HG03521 (cell line): ENCODE data around the gene SEMA6A.

Source experiments
- ATAC-seq: cut with Tn5 transposase; IDR thresholded peaks from one replicate; pipeline ENCODE4 v1.9.1; 2021; ENCODE audit warnings: mild to moderate bottlenecking, moderate library complexity; ENCODE audit not compliant: unreplicated experiment

SEMA6A gene

DNA sequence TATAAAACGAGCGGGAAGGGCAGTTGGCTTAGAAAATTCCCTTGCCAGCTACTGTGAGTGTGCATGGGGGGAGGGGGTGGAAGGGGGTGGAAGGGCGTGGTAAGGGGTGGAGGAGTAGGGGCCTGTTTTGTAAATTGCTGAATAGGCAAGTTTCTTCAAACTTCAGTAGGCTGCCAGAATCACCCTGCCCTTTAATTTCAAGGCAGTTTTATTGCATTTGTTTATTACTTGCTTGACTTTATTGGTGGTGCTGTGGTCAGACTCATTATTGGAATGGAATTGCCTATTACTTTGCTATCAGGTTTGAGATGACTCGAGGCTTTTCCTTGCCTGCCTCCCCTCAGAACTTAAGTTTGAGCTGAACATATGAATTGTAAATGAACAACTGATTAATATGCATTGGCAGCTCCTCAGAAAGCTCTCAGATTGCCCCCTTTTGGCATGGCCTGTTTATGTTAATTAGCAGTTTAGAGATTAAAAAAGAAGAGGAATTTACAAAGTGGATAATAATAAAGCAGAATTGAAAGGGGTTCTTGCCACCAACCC is 76.0 kb downstream of the SEMA6A start:
- no peak for ATAC-seq

DNA sequence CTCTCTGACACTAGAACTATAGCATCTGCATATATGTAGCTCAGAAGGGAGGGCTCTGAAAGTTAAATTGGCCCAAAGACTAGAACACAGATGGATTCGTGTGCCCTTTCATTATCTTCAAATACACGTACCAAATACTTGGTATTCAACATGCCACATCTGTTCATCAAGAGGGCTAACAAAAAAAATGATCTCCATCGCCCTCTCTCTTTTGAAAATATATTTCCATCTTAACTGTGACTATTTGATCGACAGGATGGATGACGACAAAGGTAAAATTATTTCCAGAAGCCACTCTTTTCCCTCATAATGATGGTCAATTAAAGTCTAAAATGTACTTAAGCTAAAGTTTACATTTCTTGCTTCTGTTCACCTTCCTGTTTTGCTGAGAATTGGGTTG is 77.0 kb downstream of the SEMA6A start:
- ATAC-seq, result no peak

DNA sequence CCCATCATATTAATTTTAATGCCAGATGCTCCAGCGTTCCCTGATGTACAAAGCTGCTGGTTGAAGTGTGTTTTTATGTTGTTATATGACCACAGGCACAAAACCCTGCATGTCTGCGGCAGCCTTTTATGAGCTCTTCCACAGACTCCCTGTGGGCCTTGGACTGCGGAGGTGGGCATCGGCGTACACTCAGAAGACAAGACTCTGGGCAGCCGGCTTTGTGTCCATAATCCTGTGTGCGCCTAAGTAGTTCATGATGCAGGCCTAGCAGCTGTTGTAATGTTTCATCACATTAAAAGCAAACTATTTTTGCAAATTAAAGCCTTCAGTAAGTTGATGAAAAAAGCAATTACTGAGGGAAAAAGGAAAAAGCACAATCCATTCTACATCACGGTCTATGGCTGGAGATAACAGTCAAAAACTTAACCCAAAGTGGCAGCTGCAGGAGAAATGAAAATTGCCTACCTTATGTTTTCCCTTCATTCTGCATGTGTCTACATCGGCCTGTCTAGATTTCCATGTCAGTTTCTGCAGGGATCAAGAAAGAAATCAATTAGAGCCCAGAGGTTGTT is 78.8 kb downstream of the SEMA6A start:
- no peak for ATAC-seq

DNA sequence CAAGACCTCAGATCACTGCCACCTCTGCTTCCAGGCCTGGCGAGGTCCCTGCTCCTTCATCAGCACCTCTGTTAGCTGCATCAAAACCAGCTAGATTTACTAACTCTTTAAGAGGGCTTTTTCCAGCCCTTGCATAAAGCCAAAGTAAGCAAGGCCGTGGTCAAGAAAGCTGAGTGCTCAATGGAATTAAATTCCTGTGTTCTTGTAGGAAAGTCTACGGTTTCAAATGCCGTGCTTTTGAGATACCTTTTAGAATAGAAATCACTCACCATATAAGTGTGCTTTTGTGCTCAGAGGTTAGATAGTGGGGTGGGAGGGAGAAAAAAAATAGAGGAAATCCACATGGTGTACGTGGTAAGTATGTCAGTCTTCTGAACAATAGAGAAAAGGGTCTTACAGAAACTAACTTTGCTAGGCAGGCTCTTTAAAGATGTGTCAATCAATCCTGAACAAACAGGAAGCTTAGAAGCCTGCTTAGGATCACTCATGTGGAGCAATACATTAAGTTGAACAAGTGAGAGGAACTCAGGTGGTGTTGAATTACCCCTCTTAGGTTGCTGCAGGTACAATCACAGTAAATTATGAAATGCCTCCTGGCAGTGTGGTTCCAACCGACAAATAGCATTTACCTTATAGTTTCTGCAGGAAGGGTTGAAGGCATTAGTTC is 79.7 kb downstream of the SEMA6A start:
- ATAC-seq, result no peak

DNA sequence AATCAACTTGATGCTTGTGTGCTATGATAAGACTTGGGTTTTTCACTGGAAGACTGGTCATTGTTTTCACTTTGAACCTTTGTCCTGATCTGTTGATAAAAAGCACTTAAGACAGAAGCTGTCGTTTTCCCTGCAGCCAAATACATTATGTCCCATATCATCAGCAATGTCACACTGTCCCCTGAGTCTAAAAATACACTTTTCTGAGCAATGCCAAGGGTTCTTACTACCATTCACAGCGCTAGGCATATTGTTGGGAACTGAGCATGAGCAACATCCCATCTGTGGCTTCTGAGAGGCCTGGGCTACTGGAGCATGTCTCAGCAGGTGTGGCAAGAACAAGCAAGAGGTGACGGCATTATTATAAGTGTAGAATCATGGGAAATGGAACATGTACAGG is 81.8 kb downstream of the SEMA6A start:
- no peak for ATAC-seq

DNA sequence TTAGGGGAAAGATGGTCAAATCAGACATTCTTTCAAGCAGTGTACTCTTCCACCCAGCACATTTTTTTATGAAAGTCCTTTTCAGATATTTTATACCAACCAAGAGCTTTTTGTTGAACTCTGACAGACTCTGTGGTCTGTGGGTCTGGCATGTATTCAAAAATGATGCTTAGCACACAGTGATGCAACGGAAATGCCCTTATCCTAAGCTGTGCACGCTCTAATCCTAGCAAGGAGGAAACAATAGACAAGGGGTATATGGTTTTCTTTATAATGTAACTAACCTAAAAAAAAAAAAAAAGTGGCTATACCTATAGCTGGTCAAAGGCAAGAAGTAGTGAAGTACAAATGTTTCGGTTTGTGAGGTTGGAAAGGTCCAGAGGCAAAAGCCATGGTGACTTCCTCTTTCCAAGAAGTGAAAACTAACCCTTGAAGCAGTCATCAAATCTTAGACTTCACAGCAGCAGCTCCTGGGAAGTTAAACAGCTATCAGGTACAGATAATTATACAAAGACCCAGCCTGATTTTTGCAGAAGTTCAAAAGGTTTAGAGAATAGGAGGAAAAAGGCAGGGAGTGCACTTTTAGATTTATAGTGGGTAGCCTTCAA is 82.5 kb downstream of the SEMA6A start:
- ATAC-seq, result peak; percentile 74

DNA sequence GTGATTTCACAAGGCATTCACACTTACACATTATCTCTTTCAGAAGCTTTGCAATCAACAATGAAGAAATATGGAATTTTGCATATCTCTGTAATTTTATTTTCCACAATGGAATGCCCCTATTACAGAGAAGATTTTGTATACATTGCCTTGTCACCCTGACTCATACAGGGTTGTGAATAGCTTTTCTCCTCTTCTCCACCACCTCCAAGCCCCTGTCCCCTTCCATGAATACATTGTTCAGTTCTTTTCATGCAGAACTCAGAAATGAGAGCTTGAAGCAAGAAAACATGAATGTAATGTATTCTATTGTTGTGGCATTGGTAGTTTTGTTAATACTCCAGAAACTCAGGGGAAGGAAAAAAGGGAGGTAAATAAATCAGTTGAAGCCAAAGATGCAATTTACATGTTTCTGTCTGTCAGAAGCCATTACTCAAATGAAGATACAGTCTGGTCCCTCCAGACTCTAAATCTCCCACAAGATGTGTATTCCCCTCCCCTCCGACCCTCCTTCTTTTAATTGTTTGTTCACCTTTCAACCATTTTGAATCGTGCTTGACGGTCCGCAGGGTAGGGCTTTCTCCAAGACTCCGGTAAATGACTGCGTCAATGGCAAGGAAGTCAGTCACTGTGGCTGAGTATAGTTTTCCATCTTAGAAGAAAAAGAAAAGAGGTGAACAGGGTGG is 86.1 kb downstream of the SEMA6A start:
- no peak for ATAC-seq

DNA sequence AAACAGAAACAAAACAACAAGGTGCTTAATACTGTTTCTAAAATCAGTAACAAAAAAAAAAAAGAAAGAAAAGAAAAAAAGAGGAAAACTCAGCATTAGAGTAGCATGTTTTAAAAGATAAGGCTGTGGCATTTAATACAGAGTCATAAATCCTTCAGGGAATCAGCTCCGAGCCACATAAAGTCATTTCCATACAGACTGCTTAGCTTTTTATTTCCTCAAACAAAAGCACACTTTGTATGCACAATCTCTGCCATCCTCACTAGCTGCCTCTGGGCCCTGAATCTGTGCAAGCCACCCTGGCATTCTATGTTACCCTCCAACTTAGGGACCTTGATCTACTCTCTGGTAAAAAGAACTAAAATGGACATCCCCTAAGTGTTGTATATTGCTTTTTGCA is 87.6 kb downstream of the SEMA6A start:
- no peak for ATAC-seq

DNA sequence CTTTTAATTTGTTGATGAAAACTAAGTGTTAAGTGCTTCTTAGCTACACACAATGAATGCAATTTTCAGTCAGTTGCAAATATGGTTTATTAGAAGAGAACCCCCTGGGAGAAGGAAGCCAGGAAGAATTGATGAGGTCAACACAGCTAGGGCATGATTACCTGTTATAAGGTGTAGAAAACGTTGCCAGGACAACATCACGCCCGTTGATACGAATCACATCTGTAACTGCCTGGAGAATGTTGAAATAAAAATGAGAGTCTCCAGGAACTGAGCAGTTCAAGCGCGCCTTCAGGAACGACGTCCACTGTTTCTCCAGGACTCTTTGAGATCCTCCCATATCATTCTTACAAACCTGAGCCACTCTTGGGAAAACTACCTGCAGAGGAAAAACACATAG is 88.0 kb downstream of the SEMA6A start:
- ATAC-seq, result no peak

DNA sequence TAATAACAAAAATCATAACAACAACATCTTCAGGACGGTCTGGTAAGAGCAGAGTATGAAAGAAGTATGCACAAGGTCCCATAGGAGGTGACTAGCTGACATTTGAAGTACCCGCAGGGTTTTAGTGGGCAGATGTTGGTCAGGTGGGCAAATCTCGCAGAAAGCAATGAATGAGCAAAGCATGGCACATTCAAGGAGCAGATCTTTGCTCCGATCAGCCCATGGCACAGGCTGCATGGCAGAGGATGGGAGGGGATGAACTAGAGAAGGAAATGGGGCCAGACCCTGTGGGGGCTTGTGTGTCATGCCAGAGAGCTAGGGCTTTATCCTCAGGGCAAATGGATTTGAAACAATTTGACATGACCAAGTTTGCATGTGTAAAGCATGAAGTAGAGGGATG is 90.0 kb downstream of the SEMA6A start:
- no peak for ATAC-seq

DNA sequence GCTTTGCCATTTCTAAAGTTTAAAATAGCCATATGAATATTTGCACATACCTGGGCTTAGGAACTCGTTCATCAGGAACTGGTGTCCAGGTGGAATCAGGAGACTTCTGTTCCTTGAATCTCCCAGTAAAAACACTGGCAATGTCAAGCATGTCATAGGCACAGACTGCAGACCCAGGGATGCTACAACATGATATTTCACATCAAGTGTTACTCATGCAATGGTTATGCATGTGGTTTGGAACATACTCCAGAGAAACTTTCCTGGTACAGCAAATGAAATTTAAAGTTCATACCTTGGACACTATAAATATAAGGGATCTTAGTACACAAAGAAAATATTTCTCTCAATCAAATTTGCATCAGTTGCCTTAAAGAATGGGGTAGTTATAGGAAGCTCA is 92.2 kb downstream of the SEMA6A start:
- ATAC-seq, result no peak

DNA sequence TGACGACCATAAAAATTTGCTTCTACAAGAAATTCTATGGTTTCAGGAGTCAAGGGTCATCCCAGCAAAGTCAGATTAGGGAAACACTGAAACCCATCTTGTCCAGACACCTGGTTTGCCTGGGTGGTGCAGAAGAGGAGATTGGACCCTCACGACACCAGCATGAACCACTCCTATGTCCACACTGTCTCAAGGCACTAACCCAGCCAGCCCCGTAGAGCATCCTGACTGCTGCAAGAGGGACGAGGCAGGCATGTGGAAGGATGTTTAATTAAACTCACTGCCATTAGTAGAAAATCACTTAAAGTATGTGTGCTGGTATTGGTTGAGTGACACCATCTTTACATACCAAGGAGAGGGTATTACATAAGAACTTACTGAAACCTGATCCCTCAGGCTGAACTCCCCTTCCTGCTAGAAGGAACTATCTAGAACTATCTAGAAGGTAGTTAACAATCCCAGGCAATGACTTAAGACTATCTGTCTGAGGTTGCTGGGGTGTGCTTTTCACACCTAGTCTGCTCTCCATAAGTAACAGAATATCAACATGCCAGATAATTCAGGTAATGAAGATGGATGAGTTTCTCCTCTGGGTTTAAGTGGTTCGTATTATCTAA is 93.6 kb downstream of the SEMA6A start:
- ATAC-seq, result no peak

DNA sequence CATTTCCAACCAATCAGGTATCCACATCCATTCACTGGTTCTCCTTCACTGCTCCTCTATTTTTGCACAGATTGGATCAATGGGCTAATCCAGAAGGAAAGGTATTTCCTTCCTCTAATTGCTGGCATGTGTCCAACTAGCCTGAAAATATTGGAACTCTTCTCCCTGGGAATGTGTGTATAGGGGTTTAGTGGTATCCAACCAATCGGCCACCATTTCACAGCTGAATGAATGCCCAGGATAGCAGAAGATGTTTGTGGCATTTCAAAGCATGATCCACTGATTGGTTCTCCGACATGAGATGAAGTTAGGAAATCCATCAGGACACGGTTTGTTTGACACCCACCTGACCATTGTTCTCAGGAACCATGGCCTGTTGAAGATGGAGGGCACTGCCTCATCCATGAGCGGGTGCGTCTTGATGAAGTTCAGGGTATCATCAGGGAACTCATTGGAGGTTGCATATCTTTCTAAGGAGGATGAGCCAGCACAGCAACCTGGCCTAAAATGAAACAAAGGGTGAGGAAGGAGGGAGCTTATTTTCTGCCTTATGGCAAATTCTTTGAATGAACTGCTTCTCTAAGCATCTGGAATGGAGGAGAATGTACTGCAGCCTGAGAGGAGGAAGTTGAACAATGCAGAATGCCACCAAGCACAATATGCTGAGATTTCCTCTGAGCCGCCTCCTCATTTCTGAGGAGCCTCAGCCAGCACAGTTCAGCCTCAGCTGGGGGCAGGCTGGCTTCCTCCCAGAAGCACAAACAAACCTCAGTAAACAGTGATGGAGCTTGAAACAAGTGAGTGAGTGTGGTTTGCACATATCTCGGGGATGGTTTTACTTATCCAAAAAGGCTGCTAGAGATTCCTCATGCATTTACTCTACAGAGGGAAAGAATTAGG is 94.6 kb downstream of the SEMA6A start:
- ATAC-seq, result no peak

DNA sequence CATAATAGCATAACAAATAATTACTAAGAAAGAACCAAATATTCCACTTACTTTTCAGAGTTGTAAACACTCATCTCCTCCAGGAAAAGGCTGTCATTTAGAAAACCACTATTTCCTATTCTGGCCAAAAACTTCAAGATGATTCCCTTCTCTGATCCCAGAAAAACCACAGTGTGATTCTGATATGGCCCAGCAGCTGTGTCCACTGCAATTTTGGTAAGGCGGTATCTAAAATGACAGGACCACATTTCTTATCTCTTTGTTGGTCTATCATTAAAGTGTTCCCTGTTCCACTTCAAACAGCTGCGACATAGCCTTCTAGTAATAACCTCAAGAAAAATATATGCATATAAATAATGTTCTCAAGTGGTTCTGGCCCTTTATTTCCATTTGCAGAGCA is 96.1 kb downstream of the SEMA6A start:
- ATAC-seq, result no peak

DNA sequence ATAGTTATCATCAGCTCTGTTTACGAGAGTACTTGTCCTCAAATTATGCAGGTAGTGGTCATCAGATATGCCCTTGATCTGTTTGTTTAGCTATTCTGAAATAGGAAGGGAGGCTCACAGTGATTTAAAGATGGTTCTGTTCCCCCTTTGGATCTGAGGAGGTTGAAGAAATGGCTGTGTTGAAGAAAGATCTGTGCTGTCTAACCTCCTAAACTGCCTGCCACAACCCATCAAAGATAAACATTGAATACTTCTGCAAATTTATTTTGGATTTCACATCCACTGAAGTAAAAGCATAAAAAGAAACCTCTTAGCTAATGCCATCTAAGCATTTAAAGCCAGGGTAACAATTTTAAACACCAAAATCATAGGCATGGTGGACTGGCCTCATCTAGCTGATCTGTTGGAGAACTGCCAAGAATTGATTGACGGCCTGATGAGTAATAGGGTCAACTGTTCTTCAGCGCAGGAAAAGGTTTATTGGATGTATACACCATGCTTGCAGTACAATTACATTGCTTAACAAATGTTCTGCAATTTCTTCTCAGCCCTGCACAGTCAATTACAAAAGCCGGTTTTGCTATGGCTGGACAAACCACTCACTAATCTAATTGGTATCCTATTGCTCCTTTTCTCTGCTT is 97.6 kb downstream of the SEMA6A start:
- no peak for ATAC-seq

DNA sequence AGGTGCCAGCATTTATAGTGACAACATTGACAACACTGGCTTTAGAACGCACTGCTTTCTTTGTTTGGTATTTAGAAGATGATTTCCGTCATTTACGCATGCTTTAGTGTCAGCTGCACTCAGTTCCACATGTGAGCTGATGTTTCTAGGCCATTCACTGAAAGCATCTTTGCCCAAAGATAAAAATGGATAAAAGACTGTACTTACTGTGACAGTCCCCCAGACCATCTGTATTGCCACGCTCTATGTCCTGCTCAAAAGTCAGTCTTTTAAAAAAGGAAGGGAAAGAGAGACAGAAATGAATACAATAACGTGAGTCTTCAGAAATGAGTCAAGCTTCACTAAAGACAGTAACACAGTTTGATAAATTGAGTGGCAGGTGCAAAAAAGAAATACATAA is 99.3 kb downstream of the SEMA6A start:
- no peak for ATAC-seq

DNA sequence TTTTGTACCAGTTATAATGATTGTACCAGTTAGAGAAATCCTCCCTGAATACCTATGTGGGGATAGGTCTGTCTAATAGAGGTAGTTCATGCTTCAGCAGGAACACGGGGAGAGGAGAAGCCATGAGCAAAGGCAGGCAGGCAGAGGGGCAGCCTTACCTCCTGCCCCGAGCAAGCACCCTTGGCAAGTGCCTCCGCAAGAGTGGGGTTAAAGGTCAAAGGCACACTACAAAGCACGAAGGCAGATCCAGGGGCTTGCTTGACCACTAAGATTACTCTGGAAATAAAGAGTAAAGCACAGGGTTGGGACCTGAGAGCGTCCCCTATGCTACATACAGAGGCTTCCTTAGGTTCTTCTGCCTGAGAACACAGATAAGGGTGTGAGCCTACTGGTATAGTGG is 100.9 kb downstream of the SEMA6A start:
- no peak for ATAC-seq

DNA sequence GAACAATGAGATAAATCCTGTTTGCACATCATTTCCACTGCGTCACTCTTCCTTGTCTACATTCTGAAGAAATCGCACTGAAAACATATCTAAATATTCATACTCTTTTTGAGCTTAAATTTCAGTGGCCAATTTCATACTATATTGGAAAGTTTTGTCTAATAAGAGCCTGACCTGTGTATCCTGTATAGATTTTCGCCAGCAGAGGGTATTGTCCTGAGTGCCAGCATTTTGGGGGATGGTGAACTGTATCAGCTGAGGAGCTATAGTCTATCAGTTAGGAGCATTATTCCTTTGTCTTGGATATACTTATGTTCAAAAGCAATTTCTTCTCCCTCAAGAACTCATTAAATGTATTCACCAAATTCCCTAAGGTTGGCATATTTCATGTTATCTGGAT is 102.3 kb downstream of the SEMA6A start:
- ATAC-seq, result no peak

DNA sequence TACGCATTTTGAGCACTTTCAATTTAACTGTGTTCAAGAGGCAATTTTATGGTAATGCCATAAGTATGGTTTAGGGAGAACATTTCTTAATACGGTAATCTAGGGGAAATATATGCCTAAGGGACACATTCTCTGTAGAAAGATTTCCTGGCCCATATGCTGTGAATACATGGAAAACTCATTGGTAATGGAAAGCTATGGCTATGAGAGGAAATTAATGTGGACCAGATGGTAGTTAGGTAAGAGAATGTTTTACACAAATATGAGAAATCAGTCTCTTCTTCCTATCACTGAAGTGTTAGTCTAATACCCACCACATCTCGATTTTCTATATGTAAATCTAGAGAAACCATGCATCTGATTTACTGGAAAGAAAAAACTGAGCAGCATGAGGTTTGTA is 105.0 kb downstream of the SEMA6A start:
- ATAC-seq, result no peak

DNA sequence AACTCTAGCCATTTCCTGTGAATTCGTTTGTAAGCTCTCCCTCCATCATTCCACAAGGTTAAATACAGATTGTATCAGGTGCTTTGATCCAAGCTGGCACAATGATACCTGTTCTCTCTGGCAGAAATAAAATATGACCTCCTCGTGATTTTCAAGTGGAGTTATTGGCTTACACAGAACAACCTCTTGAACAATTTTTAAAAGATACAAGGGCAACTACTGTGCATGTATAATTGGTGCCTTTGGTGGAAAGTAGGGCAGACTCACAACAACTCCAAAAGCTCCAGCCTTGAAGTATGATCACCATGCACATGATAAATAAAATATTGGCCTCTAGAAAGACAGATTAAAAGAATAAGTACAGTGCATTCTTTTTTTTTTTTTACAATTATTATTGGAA is 106.0 kb downstream of the SEMA6A start:
- ATAC-seq, result no peak
